Measurements from ENCODE around the gene ZSWIM1. TPM values are rescaled to one million over a fixed set of nuclear protein-coding genes. Genes with fewer than 3 reads are reported as not detected.

Gene ZSWIM1
- total and polyA plus RNA-seq, 2 of the 13 experiments (the other 11 are each of a cell fraction or from before 2014, with no cell fraction given), result 9.5 to 11.7 TPM

DNA sequence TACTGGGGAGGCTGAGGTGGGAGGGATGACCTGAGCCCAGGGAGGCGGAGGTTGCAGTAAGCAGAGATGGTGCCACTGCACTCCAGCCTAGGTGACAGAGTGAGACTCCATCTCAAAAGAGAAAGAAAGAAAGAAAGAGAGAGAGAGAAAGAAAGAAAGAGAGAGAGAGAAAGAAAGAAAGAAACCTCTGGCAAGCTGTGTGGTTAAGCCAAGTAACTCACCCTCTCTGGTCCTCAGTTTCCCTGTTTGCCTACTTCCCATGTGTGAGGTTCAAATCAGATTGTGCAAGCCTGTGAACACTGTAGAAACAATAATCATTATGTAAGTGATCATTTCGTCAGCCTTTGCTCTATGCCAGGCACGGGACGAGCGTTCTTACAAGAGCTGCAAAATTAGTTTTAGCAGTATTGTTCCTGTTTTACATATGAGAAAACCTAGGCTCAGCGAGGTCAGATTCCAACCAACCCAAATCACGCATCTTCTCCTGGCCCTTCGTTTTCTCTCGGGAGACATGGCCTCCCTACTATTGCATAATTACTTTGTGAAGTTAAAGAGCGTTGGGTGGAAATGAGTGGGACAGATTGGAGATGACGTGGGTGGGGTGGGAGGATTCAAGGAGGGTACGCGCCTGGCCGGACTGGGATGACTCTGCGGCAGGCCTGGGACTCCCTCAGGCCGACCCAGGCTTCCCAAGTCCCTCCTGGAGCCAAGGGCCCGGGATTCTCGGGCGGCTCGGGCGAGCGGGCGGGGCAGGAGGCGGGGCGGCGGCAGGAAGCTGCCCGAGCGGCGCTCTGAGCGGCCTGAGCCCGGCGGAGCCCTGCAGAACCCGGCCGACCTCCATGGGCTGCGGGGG, 47.8 kb upstream of the ZSWIM1 start, which contains the start of gene SNX21 (continued):
- TF ChIP-seq ZNF33A (CRISPR knock-in tag; IDR thresholded peaks at IDR 0.05; ENCODE audit: borderline replicate concordance), result no peak
- TF ChIP-seq ZNF326 (CRISPR knock-in tag; IDR thresholded peaks at IDR 0.05; ENCODE audit: borderline replicate concordance), result no peak
- no peak for TF ChIP-seq ZBTB40 (IDR thresholded peaks at IDR 0.05)
- no peak; the same call in none of the 2 replicates for TF ChIP-seq ZBTB40 (CRISPR knock-in tag; IDR thresholded peaks at IDR 0.05)
- no peak for TF ChIP-seq ZNF207 (IDR thresholded peaks at IDR 0.05; ENCODE audit: borderline replicate concordance)
- TF ChIP-seq HNF4A (CRISPR knock-in tag; IDR thresholded peaks at IDR 0.05), result peak; percentile 58
- TF ChIP-seq FOXJ3 (CRISPR knock-in tag; IDR thresholded peaks at IDR 0.05; ENCODE audit: borderline replicate concordance), result no peak
- TF ChIP-seq GPBP1L1 (CRISPR knock-in tag; IDR thresholded peaks at IDR 0.05), result no peak
- no peak; the same call in 1 of the 2 replicates for TF ChIP-seq POLR2AphosphoS5 (IDR thresholded peaks at IDR 0.05; ENCODE audit: low read depth, low read length)
- no peak for TF ChIP-seq REL (CRISPR knock-in tag; conservative IDR thresholded peaks at IDR 0.05)
- TF ChIP-seq KLF9 (CRISPR knock-in tag; IDR thresholded peaks at IDR 0.05; ENCODE audit: low read depth), result 0 out of 2 replicates have a peak, but pooled peaks have one; percentile 23
- TF ChIP-seq TCF7L2 (IDR thresholded peaks at IDR 0.05; ENCODE audit: low read depth, low read length), result no peak
- no peak for TF ChIP-seq ZNF792 (CRISPR knock-in tag; IDR thresholded peaks at IDR 0.05)
- TF ChIP-seq ZNF280B (CRISPR knock-in tag; IDR thresholded peaks at IDR 0.05; ENCODE audit: borderline replicate concordance), result no peak; the same call in 1 of the 2 replicates
